Fibroblast of peridontal ligament (primary cell): ENCODE measurements around the gene ZNHIT3.

Source experiments
- DNase-seq: peaks from one replicate; pipeline ENCODE4 v3.0.0-alpha.2; 2010; ENCODE audit errors: extremely low read depth

ZNHIT3 gene

GRCh38 chr17:36511216-36511615 is 24.7 kb downstream of the ZNHIT3 start:
- no peak for DNase-seq

GRCh38 chr17:36512641-36513040 is 26.2 kb downstream of the ZNHIT3 start:
- DNase-seq = no peak

GRCh38 chr17:36514856-36515255 is 28.4 kb downstream of the ZNHIT3 start:
- no peak for DNase-seq

- no peak for DNase-seq
Observed at GRCh38 chr17:36515837-36516236, 29.4 kb downstream of the ZNHIT3 start.

GRCh38 chr17:36523113-36523512 is 36.6 kb downstream of the ZNHIT3 start:
- no peak for DNase-seq

GRCh38 chr17:36524428-36524876 is 38.0 kb downstream of the ZNHIT3 start:
- no peak for DNase-seq

- DNase-seq = no peak
Observed at GRCh38 chr17:36525113-36525512, 38.6 kb downstream of the ZNHIT3 start.

- no peak for DNase-seq
Observed at GRCh38 chr17:36525888-36526287, 39.4 kb downstream of the ZNHIT3 start.

GRCh38 chr17:36527621-36528250 is 41.3 kb downstream of the ZNHIT3 start:
- no peak for DNase-seq

GRCh38 chr17:36529121-36529520 is 42.6 kb downstream of the ZNHIT3 start:
- DNase-seq = peak; percentile 19

- DNase-seq = no peak
Observed at GRCh38 chr17:36532435-36532975, 46.0 kb downstream of the ZNHIT3 start.

GRCh38 chr17:36533935-36534839 is 47.7 kb downstream of the ZNHIT3 start:
- peak; percentile 39 for DNase-seq

GRCh38 chr17:36534840-36535668 is 48.6 kb downstream of the ZNHIT3 start, which contains the start of the genes MYO19 and PIGW:
Gene MYO19, minus strand, starts transcription at chr17:36534868. Its CDS starts 2,330 bp downstream, at chr17:36532538.
Gene PIGW, plus strand, starts transcription at chr17:36534987. Its CDS starts 2,115 bp downstream, at chr17:36537102.
- peak; percentile 81 for DNase-seq

GRCh38 chr17:36535669-36536081 is 49.2 kb downstream of the ZNHIT3 start:
- no peak for DNase-seq

GRCh38 chr17:36540696-36541095 is 54.2 kb downstream of the ZNHIT3 start:
- DNase-seq = no peak

- DNase-seq = no peak
Observed at GRCh38 chr17:36542755-36543154, 56.3 kb downstream of the ZNHIT3 start.

- peak; percentile 61 for DNase-seq
Observed at GRCh38 chr17:36544044-36544306, 57.5 kb downstream of the ZNHIT3 start.

- DNase-seq = peak; percentile 85
Observed at GRCh38 chr17:36544307-36545076, 58.0 kb downstream of the ZNHIT3 start, which contains the start of gene GGNBP2. Gene GGNBP2, plus strand, starts transcription at chr17:36544919. Its CDS starts 806 bp downstream, at chr17:36545725.

GRCh38 chr17:36545077-36545464 is 58.6 kb downstream of the ZNHIT3 start:
- no peak for DNase-seq
